ENCODE data around the gene VPS26C. TPM values are rescaled to one million over a fixed set of nuclear protein-coding genes. Genes with fewer than 3 reads are reported as not detected.

Gene VPS26C
- total RNA-seq, 1 donor from 2014 or later: 31.2 TPM

DNA sequence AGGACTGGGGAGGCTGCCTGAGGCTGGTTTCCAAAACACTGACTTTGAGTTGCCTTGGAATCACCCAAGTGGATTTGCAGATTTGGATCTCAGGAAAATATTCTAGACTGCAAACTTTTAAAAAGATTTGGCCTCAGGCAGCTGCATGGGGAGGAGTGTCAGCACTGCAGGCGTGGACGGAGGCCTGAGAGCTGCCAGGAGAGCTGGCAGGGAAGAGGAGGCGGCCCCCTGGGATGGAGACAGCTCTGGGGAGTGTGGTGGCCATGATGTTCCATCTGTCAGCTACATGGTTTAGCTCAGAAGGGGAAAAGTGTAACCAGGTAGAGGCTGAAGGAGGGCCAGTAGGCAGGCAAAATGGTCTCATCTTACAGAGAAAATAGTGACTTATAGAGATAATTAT lies 72.1 kb downstream of the VPS26C start:
- TF ChIP-seq, protein P1, sequence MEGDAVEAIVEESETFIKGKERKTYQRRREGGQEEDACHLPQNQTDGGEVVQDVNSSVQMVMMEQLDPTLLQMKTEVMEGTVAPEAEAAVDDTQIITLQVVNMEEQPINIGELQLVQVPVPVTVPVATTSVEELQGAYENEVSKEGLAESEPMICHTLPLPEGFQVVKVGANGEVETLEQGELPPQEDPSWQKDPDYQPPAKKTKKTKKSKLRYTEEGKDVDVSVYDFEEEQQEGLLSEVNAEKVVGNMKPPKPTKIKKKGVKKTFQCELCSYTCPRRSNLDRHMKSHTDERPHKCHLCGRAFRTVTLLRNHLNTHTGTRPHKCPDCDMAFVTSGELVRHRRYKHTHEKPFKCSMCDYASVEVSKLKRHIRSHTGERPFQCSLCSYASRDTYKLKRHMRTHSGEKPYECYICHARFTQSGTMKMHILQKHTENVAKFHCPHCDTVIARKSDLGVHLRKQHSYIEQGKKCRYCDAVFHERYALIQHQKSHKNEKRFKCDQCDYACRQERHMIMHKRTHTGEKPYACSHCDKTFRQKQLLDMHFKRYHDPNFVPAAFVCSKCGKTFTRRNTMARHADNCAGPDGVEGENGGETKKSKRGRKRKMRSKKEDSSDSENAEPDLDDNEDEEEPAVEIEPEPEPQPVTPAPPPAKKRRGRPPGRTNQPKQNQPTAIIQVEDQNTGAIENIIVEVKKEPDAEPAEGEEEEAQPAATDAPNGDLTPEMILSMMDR (conservative IDR thresholded peaks at IDR 0.05; ENCODE audit: low read depth, low read length): no peak
- no peak for DNase-seq (ENCODE audit: low read depth)

DNA sequence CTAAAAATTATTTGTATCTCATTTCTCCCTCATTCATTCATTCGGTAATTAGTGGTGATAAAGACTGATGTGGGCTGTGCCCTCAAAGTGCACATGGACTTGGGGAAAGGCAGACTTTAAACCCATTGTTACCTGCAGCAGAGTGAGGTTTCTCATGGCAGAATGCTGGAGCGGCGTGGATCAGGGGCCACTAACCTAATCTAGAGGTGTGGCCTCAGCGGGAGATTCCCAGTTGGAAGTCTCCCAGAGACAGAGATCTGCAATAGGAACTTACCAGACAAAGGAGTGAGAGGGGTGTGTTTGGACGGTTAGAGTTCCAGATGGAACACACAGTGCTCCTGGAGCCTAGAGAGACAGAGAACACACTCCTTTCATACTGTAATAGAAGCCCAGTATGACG lies 73.5 kb downstream of the VPS26C start:
- no peak for DNase-seq (ENCODE audit: low read depth)
- TF ChIP-seq, protein P1 (conservative IDR thresholded peaks at IDR 0.05; ENCODE audit: low read depth, low read length): no peak
- H3K4me3 ChIP-seq (ENCODE audit: low read depth, low read length): no peak overlapping the region

More for the DNA sequence above, 72.1 kb downstream of the VPS26C start:
- no peak overlapping the region for H3K4me3 ChIP-seq (ENCODE audit: low read depth, low read length)

DNA sequence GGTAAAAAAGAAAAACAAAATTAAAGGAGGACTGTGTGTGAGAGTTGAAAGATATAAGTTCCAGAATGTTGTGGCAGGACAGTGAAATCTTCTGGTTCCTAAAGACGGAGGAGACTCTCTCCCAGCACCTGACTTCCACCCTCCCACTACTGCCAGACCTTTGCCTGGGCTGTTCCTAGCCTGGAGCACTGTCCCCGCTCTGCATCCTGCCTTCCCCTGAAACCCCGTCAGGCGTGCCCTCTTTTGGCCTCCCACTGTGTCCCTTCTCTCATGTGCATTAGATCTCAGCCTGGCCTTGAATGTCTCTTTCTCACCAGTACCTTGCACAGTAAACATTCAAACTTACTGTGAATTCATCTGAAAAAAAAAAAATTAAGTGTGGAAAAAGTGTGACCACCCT lies 74.1 kb downstream of the VPS26C start:
- no peak for DNase-seq (ENCODE audit: low read depth)
- no peak overlapping the region for H3K4me3 ChIP-seq (ENCODE audit: low read depth, low read length)
- TF ChIP-seq, protein P1 (conservative IDR thresholded peaks at IDR 0.05; ENCODE audit: low read depth, low read length): no peak

DNA sequence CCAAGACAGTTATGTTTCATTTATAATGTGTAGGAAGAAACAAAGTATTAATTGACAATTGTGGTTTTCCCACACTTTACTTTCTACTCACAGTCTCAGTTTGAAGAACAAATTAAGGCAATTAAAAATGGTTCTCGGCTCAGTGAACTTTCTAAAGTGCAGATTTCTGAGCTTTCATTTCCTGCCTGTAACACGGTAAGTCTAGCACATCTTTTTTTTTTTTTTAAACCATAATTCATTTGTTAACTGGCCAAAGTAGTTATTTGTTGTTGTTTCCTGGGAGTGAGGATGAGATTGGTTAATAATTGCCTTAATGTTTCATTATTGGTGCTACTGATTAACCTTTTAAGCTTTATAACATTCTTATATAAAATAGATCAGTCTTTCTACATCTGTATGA lies 75.1 kb downstream of the VPS26C start:
- no peak overlapping the region for H3K4me3 ChIP-seq (ENCODE audit: low read depth, low read length)
- TF ChIP-seq, protein P1 (conservative IDR thresholded peaks at IDR 0.05; ENCODE audit: low read depth, low read length): no peak
- no peak for DNase-seq (ENCODE audit: low read depth)

DNA sequence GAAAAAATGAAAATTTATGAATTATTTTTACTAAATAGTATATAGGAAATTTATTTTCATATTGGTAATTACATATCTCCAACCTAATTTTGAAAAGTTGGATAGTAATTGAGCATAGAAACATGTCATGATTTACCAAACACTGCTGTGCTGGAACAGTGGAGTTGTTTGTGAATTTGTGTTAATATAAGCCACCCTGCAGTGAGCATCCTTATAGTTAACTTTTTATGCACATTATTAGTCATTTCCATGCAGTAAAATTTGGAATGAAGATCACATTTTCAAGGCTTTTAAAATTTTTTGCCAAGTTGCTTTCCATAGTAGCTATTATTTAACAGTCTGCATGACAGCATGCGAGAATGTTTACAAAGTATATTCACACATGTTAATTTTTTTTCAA lies 78.3 kb downstream of the VPS26C start:
- TF ChIP-seq, protein P1 (conservative IDR thresholded peaks at IDR 0.05; ENCODE audit: low read depth, low read length): no peak
- no peak overlapping the region for H3K4me3 ChIP-seq (ENCODE audit: low read depth, low read length)
- DNase-seq (ENCODE audit: low read depth): no peak

- TF ChIP-seq, protein P1 (conservative IDR thresholded peaks at IDR 0.05; ENCODE audit: low read depth, low read length): no peak
- H3K4me3 ChIP-seq (ENCODE audit: low read depth, low read length): no peak overlapping the region
- no peak for DNase-seq (ENCODE audit: low read depth)
Measured at GRCh38 chr21:37186983-37187382, 80.2 kb downstream of the VPS26C start.

DNA sequence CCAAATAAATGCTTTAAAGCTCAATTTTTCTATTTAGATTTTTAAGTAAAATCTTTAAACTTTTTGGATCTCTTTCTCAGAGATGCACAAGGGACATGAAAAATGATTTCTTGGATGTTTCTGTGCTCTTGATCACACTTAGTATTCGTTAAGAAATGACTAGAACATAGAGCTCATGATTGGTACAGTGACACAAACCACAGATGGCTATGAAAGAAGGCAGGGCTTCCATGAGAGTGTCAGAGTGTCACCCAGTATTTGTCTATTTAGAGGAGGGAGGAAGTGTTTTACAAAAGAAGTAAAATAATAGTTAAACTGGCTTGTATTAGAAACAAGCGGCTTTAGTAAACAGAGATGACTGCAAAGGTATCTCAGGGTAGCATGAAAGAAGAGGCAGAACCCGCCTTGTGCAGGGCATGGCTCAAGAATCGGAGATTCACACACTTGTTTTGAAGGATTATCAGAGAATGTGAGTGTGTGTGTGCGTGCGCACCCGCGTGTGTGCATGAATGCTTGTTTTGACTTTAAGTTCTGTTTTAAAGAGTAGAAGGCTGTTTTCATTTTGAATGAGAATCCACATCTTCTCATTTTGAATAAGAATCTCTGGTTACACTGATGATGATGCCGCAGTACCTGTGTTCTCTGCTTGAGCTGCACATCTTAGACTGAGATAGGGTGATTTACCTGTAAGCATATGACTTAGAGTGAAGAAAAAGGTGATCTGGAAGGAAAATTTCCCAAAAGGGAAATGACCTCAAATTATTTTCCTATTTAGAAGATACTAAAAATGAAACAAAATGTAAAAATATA lies 82.1 kb downstream of the VPS26C start:
- H3K4me3 ChIP-seq (ENCODE audit: low read depth, low read length): no peak overlapping the region
- DNase-seq (ENCODE audit: low read depth): no peak
- TF ChIP-seq, protein P1 (conservative IDR thresholded peaks at IDR 0.05; ENCODE audit: low read depth, low read length): no peak

Measured in epithelial cell of proximal tubule (primary cell).